ENCODE data around the gene VPS72.
"Not testable (repeated sequence)": the region's sequence is repeated elsewhere in the genome, so short reads cannot be mapped to it uniquely, and the experiment has no call there.

The VPS72 gene

GRCh38 chr1:151198254-151199127 is 8.5 kb upstream of the VPS72 start, which contains the start of gene PIP5K1A:
Gene PIP5K1A (plus strand): TSS chr1:151198552. CDS start chr1:151198997, 445 bp downstream.
- peak within 1 kb of the TSS; percentile 100 for H3K27ac Mint-ChIP-seq
- no peak for TF ChIP-seq CTCF (IDR thresholded peaks at IDR 0.05)
- H3K9me3 Mint-ChIP-seq = no peaks in the 10 kb centered on the region
- H3K4me3 Mint-ChIP-seq = peak within 1 kb of the TSS; percentile 99
- H3K4me1 Mint-ChIP-seq = peaks cover 43% of the 10 kb centered on the region
- peaks cover 5% of the 10 kb centered on the region for H3K36me3 Mint-ChIP-seq (ENCODE audit: low read depth)
- H3K27me3 Mint-ChIP-seq (ENCODE audit: low read depth, poor library complexity) = peaks cover 13% of the 10 kb centered on the region
- peak; percentile 99 for DNase-seq

- peaks cover 2% of the 10 kb centered on the region for H3K36me3 Mint-ChIP-seq (ENCODE audit: low read depth)
- no peak for DNase-seq
These were observed 7.9 kb upstream of the VPS72 start for GRCh38 chr1:151197863-151198253.

GRCh38 chr1:151196292-151196800 is 6.3 kb upstream of the VPS72 start:
- DNase-seq = peak; percentile 19
- Mint-ChIP-seq H3K9me3 (no peaks in the 10 kb centered on the region), H3K27me3 (ENCODE audit: low read depth, poor library complexity) (peaks cover 24% of the 10 kb centered on the region), H3K36me3 (ENCODE audit: low read depth) (no peaks in the 10 kb centered on the region), H3K27ac (no peak overlapping the region), H3K4me3 (no peak overlapping the region), H3K4me1 (peaks cover 34% of the 10 kb centered on the region)
- TF ChIP-seq CTCF (IDR thresholded peaks at IDR 0.05) = peak; percentile 20

More at GRCh38 chr1:151197863-151198253, 7.9 kb upstream of the VPS72 start:
- Mint-ChIP-seq H3K4me3 (peak overlapping the region; percentile 99), H3K27ac (peak overlapping the region; percentile 44), H3K27me3 (ENCODE audit: low read depth, poor library complexity) (peaks cover 20% of the 10 kb centered on the region), H3K9me3 (no peaks in the 10 kb centered on the region), H3K4me1 (peaks cover 43% of the 10 kb centered on the region)
- TF ChIP-seq CTCF (IDR thresholded peaks at IDR 0.05) = no peak

- not testable (repeated sequence) for H3K36me3 Mint-ChIP-seq (ENCODE audit: low read depth); H3K4me3 Mint-ChIP-seq; H3K9me3 Mint-ChIP-seq; H3K27ac Mint-ChIP-seq; DNase-seq
- H3K27me3 Mint-ChIP-seq (ENCODE audit: low read depth, poor library complexity) = peaks cover 24% of the 10 kb centered on the region
- H3K4me1 Mint-ChIP-seq = peaks cover 34% of the 10 kb centered on the region
These were observed 5.0 kb upstream of the VPS72 start for GRCh38 chr1:151194894-151195594.

- DNase-seq = no peak
- TF ChIP-seq CTCF (IDR thresholded peaks at IDR 0.05) = no peak
- peaks cover 26% of the 10 kb centered on the region for H3K4me1 Mint-ChIP-seq
- H3K36me3 Mint-ChIP-seq (ENCODE audit: low read depth) = no peaks in the 10 kb centered on the region
- no peak overlapping the region for H3K27ac Mint-ChIP-seq
- H3K4me3 Mint-ChIP-seq = no peak overlapping the region
- peaks cover 24% of the 10 kb centered on the region for H3K27me3 Mint-ChIP-seq (ENCODE audit: low read depth, poor library complexity)
- H3K9me3 Mint-ChIP-seq = no peaks in the 10 kb centered on the region
These were observed 3.9 kb upstream of the VPS72 start for GRCh38 chr1:151193856-151194255.

- no peak overlapping the region for H3K4me3 Mint-ChIP-seq
- no peak for DNase-seq
- TF ChIP-seq CTCF (IDR thresholded peaks at IDR 0.05) = no peak
- no peaks in the 10 kb centered on the region for H3K36me3 Mint-ChIP-seq (ENCODE audit: low read depth)
- H3K9me3 Mint-ChIP-seq = no peaks in the 10 kb centered on the region
- H3K4me1 Mint-ChIP-seq = peaks cover 28% of the 10 kb centered on the region
- peaks cover 24% of the 10 kb centered on the region for H3K27me3 Mint-ChIP-seq (ENCODE audit: low read depth, poor library complexity)
- no peak overlapping the region for H3K27ac Mint-ChIP-seq
These were observed 3.3 kb upstream of the VPS72 start for GRCh38 chr1:151193304-151193703.
